H1 (cell line): ENCODE data around the gene MTMR4. TPM values are rescaled to one million over a fixed set of nuclear protein-coding genes. Genes with fewer than 3 reads are reported as not detected.

ENCODE experiments used
- CREB1 ChIP-seq: IDR thresholded peaks from 2 replicates; pipeline ENCODE4 v1.6.1; 2012; ENCODE audit warnings: inconsistent platforms
- NRF1 ChIP-seq: IDR thresholded peaks from 2 replicates; pipeline ENCODE4 v1.6.1; 2011; ENCODE audit warnings: mild to moderate bottlenecking, low read depth, low read length, improper control_type of control experiment
- SIN3A ChIP-seq, 2 experiments: IDR thresholded peaks in 1 of 2; conservative IDR thresholded peaks in 1 of 2; 2 replicates each; pipeline ENCODE4 v1.6.1; 2011 to 2012; ENCODE audit warnings: low read length in 2 of 2, improper control_type of control experiment in 1 of 2, low read depth in 1 of 2, mild to moderate bottlenecking in 1 of 2
- polyA plus RNA-seq, 7 experiments: library from polyadenylated mRNA; depleted of rRNA in 3 of 7; stranded (reverse) in 5 of 7; unstranded in 2 of 7; fragments of >200 nt in 5 of 7; fragments of 200-250 nt in 2 of 7; gene quantifications; 1 replicate in 5 of 7; 2 replicates in 1 of 7; 4 replicates in 1 of 7; pipeline versions ENCODE4 v1.2.1 to v1.2.3, GENCODE V29; 2011 to 2013; ENCODE audit warnings: missing spikeins in 2 of 7, mixed read lengths in 2 of 7
- total RNA-seq: library from RNA; stranded (reverse); fragmentation: NEBNext Ultra II Directional; extraction: Animal tissue kit (Norgen Biotek cat#: 25700); gene quantifications from 2 replicates; pipeline ENCODE4 v1.2.1, GENCODE V29; 2021
- TF ChIP-seq, protein P1 (sequence below): fragments of 300-600 bp; sonication (generic); IDR thresholded peaks from 2 replicates; pipeline ENCODE4 v1.7.1; 2012; ENCODE audit warnings: low read length, moderate library complexity, mild to moderate bottlenecking, inconsistent platforms; ENCODE audit not compliant: insufficient replicate concordance

The MTMR4 gene
- total and polyA plus RNA-seq, 2 of the 8 experiments (the other 6 are each of a cell fraction or from before 2014, with no cell fraction given) = 15.9 to 39.2 TPM

DNA sequence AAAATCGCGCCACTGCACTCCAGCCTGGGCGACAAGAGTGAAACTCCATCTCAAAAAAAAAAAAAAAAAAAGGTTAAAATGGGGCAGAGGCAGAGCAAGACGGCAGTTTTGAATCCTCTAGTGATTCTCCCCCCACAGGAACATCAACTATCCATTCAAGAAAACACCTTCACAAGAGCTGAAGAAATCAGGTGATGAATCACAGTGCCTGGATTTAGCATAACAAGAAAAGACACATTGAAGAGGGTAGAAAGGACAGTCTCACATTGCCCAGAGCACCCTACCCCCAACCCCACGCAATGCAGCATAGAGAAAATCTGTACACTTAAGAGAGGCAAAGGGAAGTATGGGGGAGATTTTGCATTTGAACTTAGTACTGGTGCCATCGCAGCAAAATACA lies 68.4 kb downstream of the MTMR4 start (continued):
- TF ChIP-seq, protein P1, sequence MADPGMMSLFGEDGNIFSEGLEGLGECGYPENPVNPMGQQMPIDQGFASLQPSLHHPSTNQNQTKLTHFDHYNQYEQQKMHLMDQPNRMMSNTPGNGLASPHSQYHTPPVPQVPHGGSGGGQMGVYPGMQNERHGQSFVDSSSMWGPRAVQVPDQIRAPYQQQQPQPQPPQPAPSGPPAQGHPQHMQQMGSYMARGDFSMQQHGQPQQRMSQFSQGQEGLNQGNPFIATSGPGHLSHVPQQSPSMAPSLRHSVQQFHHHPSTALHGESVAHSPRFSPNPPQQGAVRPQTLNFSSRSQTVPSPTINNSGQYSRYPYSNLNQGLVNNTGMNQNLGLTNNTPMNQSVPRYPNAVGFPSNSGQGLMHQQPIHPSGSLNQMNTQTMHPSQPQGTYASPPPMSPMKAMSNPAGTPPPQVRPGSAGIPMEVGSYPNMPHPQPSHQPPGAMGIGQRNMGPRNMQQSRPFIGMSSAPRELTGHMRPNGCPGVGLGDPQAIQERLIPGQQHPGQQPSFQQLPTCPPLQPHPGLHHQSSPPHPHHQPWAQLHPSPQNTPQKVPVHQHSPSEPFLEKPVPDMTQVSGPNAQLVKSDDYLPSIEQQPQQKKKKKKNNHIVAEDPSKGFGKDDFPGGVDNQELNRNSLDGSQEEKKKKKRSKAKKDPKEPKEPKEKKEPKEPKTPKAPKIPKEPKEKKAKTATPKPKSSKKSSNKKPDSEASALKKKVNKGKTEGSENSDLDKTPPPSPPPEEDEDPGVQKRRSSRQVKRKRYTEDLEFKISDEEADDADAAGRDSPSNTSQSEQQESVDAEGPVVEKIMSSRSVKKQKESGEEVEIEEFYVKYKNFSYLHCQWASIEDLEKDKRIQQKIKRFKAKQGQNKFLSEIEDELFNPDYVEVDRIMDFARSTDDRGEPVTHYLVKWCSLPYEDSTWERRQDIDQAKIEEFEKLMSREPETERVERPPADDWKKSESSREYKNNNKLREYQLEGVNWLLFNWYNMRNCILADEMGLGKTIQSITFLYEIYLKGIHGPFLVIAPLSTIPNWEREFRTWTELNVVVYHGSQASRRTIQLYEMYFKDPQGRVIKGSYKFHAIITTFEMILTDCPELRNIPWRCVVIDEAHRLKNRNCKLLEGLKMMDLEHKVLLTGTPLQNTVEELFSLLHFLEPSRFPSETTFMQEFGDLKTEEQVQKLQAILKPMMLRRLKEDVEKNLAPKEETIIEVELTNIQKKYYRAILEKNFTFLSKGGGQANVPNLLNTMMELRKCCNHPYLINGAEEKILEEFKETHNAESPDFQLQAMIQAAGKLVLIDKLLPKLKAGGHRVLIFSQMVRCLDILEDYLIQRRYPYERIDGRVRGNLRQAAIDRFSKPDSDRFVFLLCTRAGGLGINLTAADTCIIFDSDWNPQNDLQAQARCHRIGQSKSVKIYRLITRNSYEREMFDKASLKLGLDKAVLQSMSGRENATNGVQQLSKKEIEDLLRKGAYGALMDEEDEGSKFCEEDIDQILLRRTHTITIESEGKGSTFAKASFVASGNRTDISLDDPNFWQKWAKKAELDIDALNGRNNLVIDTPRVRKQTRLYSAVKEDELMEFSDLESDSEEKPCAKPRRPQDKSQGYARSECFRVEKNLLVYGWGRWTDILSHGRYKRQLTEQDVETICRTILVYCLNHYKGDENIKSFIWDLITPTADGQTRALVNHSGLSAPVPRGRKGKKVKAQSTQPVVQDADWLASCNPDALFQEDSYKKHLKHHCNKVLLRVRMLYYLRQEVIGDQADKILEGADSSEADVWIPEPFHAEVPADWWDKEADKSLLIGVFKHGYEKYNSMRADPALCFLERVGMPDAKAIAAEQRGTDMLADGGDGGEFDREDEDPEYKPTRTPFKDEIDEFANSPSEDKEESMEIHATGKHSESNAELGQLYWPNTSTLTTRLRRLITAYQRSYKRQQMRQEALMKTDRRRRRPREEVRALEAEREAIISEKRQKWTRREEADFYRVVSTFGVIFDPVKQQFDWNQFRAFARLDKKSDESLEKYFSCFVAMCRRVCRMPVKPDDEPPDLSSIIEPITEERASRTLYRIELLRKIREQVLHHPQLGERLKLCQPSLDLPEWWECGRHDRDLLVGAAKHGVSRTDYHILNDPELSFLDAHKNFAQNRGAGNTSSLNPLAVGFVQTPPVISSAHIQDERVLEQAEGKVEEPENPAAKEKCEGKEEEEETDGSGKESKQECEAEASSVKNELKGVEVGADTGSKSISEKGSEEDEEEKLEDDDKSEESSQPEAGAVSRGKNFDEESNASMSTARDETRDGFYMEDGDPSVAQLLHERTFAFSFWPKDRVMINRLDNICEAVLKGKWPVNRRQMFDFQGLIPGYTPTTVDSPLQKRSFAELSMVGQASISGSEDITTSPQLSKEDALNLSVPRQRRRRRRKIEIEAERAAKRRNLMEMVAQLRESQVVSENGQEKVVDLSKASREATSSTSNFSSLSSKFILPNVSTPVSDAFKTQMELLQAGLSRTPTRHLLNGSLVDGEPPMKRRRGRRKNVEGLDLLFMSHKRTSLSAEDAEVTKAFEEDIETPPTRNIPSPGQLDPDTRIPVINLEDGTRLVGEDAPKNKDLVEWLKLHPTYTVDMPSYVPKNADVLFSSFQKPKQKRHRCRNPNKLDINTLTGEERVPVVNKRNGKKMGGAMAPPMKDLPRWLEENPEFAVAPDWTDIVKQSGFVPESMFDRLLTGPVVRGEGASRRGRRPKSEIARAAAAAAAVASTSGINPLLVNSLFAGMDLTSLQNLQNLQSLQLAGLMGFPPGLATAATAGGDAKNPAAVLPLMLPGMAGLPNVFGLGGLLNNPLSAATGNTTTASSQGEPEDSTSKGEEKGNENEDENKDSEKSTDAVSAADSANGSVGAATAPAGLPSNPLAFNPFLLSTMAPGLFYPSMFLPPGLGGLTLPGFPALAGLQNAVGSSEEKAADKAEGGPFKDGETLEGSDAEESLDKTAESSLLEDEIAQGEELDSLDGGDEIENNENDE = no peak
- TF ChIP-seq CREB1 = no peak
- TF ChIP-seq NRF1 = no peak
- no peak for TF ChIP-seq SIN3A (conservative IDR thresholded peaks at IDR 0.05 in 1 of 2, IDR thresholded peaks at IDR 0.05 in 1 of 2; ENCODE audit: low read depth in 1 of 2, low read length in 2 of 2)
- TF ChIP-seq, all 59 proteins: peak for 0
